Activated B cell treated with CpG ODN at 0.5 μM for 24 hours (primary cell): ENCODE measurements around the gene CAMTA1. TPM values are rescaled to one million over a fixed set of nuclear protein-coding genes. Genes with fewer than 3 reads are reported as not detected.

Experiments
- ATAC-seq: fragments of 200-7000 bp; cut with Tn5 transposase; one replicate; pipeline ENCODE4 v1.10.0; 2021; ENCODE audit warnings: low read depth, mild to moderate bottlenecking, moderate library complexity
- CTCF ChIA-PET: fragments of 350-600 bp; sonication (Branson Sonifier 250); formaldehyde crosslinking; loops from one replicate; lab custom pipeline; 2021; ENCODE audit warnings: antibody characterized with exemption; lab: Charles Lee
- POLR2A ChIA-PET: fragments of 350-600 bp; sonication (Branson Sonifier 250); formaldehyde crosslinking; loops from one replicate; lab custom pipeline; 2021; ENCODE audit warnings: antibody characterized with exemption; lab: Charles Lee
- DNase-seq: peaks from one replicate; pipeline ENCODE4 v3.0.0; 2022
- H3K27ac Mint-ChIP-seq: one replicate; pipeline ENCODE4 v1.8.0; 2020; ENCODE audit warnings: mixed read lengths
- H3K27me3 Mint-ChIP-seq: one replicate; pipeline ENCODE4 v1.8.0; 2021; ENCODE audit warnings: mixed read lengths
- H3K36me3 Mint-ChIP-seq: one replicate; pipeline ENCODE4 v1.8.0; 2021; ENCODE audit warnings: low read depth, mixed read lengths
- H3K4me1 Mint-ChIP-seq: one replicate; pipeline ENCODE4 v1.8.0; 2021; ENCODE audit warnings: mixed read lengths
- H3K4me3 Mint-ChIP-seq: one replicate; pipeline ENCODE4 v1.8.0; 2020; ENCODE audit warnings: mild to moderate bottlenecking, mixed read lengths
- H3K9me3 Mint-ChIP-seq: one replicate; pipeline ENCODE4 v1.8.0; 2020; ENCODE audit warnings: mixed read lengths
- CTCF ChIP-seq: fragments of 200-600 bp; IDR thresholded peaks from one replicate; pipeline ENCODE4 v1.8.0; 2022; ENCODE audit warnings: antibody characterized with exemption, mild to moderate bottlenecking
- intact Hi-C: fragments of 100-400 bp; cut with micrococcal nuclease; formaldehyde crosslinking; loops from one replicate; pipeline ENCODE4 v1.15.1; 2024
- total RNA-seq: library from RNA; stranded (reverse); gene quantifications from 2 replicates; pipeline ENCODE4 v1.2.3, GENCODE V29; 2022

The CAMTA1 gene
- total RNA-seq, 1 donor from 2014 or later, result 49.8 TPM

- H3K9me3 Mint-ChIP-seq, result no peaks in the 10 kb centered on the region
- intact Hi-C loops, result loop anchor here (1.0 to 10.0 kb wide), 5 partner anchors 12 to 1168 kb away; partner anchors contain the start of genes ENO1, ERRFI1, PARK7 and PHF13
- peaks cover 26% of the 10 kb centered on the region for H3K4me1 Mint-ChIP-seq
- ATAC-seq (peak; percentile 11), DNase-seq (no peak)
- TF ChIP-seq CTCF, result no peak
- H3K36me3 Mint-ChIP-seq, result peaks cover 21% of the 10 kb centered on the region
- peak overlapping the region; percentile 80 for H3K4me3 Mint-ChIP-seq
- H3K27me3 Mint-ChIP-seq, result no peaks in the 10 kb centered on the region
- POLR2A ChIA-PET, result interaction anchor here (0.6 to 1.3 kb wide), 3 partner anchors 12 to 198 kb away, joined by 3 to 13 read pairs (median 3); partner anchors contain the start of gene VAMP3
- CTCF ChIA-PET, result no interaction called here
- no peak overlapping the region for H3K27ac Mint-ChIP-seq
Observed at GRCh38 chr1:7783178-7783711, 998.0 kb downstream of the CAMTA1 start.

- Mint-ChIP-seq H3K36me3 (peaks cover 17% of the 10 kb centered on the region), H3K27ac (no peak within 1 kb of the TSS), H3K9me3 (no peaks in the 10 kb centered on the region), H3K4me1 (peaks cover 26% of the 10 kb centered on the region), H3K4me3 (peak within 1 kb of the TSS; percentile 80), H3K27me3 (no peaks in the 10 kb centered on the region)
- CTCF ChIA-PET, result no interaction called here
- no peak for TF ChIP-seq CTCF
- ATAC-seq (peak; percentile 92), DNase-seq (peak; percentile 95)
- POLR2A ChIA-PET, result interaction anchor here (0.6 to 1.3 kb wide), 5 partner anchors 13 to 197 kb away, joined by 3 to 13 read pairs (median 3); partner anchors contain the start of gene VAMP3
- intact Hi-C loops, result loop anchor here (1.0 to 10.0 kb wide), 5 partner anchors 13 to 1169 kb away; partner anchors contain the start of genes ENO1, ERRFI1, PARK7 and PHF13
Observed at GRCh38 chr1:7783826-7784491, 998.7 kb downstream of the CAMTA1 start, which contains the start of gene PER3. PER3 (plus strand) TSS chr1:7784291; CDS start chr1:7784878, 587 bp downstream.

GRCh38 chr1:7784492-7785071 lies 999.3 kb downstream of the CAMTA1 start:
- Mint-ChIP-seq H3K4me1 (peaks cover 26% of the 10 kb centered on the region), H3K36me3 (peaks cover 20% of the 10 kb centered on the region), H3K4me3 (peak overlapping the region; percentile 32), H3K9me3 (no peaks in the 10 kb centered on the region), H3K27me3 (no peaks in the 10 kb centered on the region), H3K27ac (no peak overlapping the region)
- ATAC-seq, result no peak
- intact Hi-C loops, result loop anchor here (5.0 to 10.0 kb wide), 4 partner anchors 178 to 1170 kb away; partner anchors contain the start of genes ENO1, ERRFI1, PARK7 and PHF13
- TF ChIP-seq CTCF, result no peak
- DNase-seq, result no peak
- ChIA-PET POLR2A (no interaction called here), CTCF (no interaction called here)

GRCh38 chr1:7785108-7785507 lies 999.9 kb downstream of the CAMTA1 start:
- no peak for ATAC-seq
- ChIA-PET POLR2A (no interaction called here), CTCF (no interaction called here)
- peaks cover 3% of the 10 kb centered on the region for H3K9me3 Mint-ChIP-seq
- no peak for DNase-seq
- TF ChIP-seq CTCF, result no peak
- peaks cover 26% of the 10 kb centered on the region for H3K4me1 Mint-ChIP-seq
- H3K27ac Mint-ChIP-seq, result no peak overlapping the region
- peaks cover 19% of the 10 kb centered on the region for H3K36me3 Mint-ChIP-seq
- H3K4me3 Mint-ChIP-seq, result peak overlapping the region; percentile 30
- intact Hi-C loops, result loop anchor here (10.0 kb wide), 2 partner anchors 1090 to 1170 kb away; partner anchors contain the start of genes ENO1 and PHF13
- no peaks in the 10 kb centered on the region for H3K27me3 Mint-ChIP-seq

- ChIA-PET POLR2A (no interaction called here), CTCF (interaction anchor here (1.2 kb wide), 1 partner anchor 34 kb away, joined by 3 read pairs; no protein-coding TSS in a partner anchor)
- DNase-seq (no peak), ATAC-seq (no peak)
- intact Hi-C loops, result loop anchor here (10.0 kb wide), 2 partner anchors 1088 to 1172 kb away; partner anchors contain the start of genes ENO1 and PHF13
- Mint-ChIP-seq H3K9me3 (peaks cover 9% of the 10 kb centered on the region), H3K4me1 (peaks cover 21% of the 10 kb centered on the region), H3K36me3 (peaks cover 17% of the 10 kb centered on the region), H3K27me3 (no peaks in the 10 kb centered on the region), H3K4me3 (no peak overlapping the region), H3K27ac (no peak overlapping the region)
- no peak for TF ChIP-seq CTCF
Observed at GRCh38 chr1:7786795-7787194, 1001.5 kb downstream of the CAMTA1 start.
